Mesothelial cell of epicardium (in vitro differentiated cells): ENCODE data around the gene POU2AF2. TPM values are rescaled to one million over a fixed set of nuclear protein-coding genes. Genes with fewer than 3 reads are reported as not detected.
"Not testable (repeated sequence)": the region's sequence is repeated elsewhere in the genome, so short reads cannot be mapped to it uniquely, and the experiment has no call there.

ENCODE experiments used
- DNase-seq, 2 experiments: peaks; one replicate each; pipeline ENCODE4 v3.0.0; 2021; ENCODE audit warnings: low spot score in 2 of 2; ENCODE audit not compliant: unreplicated experiment in 2 of 2
- H3K27ac Mint-ChIP-seq: 2 replicates; pipeline ENCODE4 v1.8.0; 2021; ENCODE audit warnings: mixed read lengths
- H3K27me3 Mint-ChIP-seq: 2 replicates; pipeline ENCODE4 v1.8.0; 2021; ENCODE audit warnings: low read depth, mixed read lengths
- H3K36me3 Mint-ChIP-seq: 2 replicates; pipeline ENCODE4 v1.8.0; 2021; ENCODE audit warnings: mixed read lengths
- H3K4me1 Mint-ChIP-seq: 2 replicates; pipeline ENCODE4 v1.8.0; 2021; ENCODE audit warnings: mixed read lengths
- H3K4me3 Mint-ChIP-seq: 2 replicates; pipeline ENCODE4 v1.8.0; 2021; ENCODE audit warnings: mild to moderate bottlenecking, moderate library complexity, mixed read lengths
- H3K9me3 Mint-ChIP-seq: 2 replicates; pipeline ENCODE4 v1.8.0; 2021; ENCODE audit warnings: mixed read lengths
- CTCF ChIP-seq: fragments of 200-600 bp; sonication (generic); IDR thresholded peaks from one replicate; pipeline ENCODE4 v1.5.0; 2021; ENCODE audit warnings: antibody characterized with exemption; ENCODE audit not compliant: unreplicated experiment
- total RNA-seq: library from RNA; stranded (reverse); gene quantifications from 3 replicates; pipeline ENCODE4 v1.2.1, GENCODE V29; 2021

Gene POU2AF2
- total RNA-seq, 1 donor from 2014 or later, result not detected

DNA sequence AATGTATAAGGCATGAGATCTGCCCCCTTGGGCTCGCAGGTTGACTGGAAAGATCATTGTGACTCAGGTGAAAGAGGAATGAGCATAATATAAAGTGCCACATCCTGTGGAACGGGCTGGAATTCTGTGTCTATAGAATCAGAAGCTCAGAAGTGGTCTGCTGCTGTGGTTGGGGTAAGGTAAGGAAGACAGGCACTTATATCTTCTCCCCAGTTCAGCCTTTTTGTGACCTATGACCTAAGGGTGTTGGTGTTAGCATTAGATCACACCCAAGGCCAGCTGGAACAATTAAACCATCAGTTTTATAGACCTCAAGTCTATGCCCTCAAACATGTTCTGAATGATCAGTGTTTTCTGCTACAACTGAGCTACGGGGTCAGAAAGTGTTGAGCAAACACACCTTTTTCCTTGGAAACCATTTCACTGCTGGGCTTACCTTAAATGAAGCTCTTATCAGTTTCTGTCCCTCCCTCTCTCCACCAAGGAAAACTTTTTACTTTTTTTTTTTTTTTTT, 37.1 kb downstream of the POU2AF2 start:
- Mint-ChIP-seq H3K27ac (no peak overlapping the region), H3K9me3 (no peaks in the 10 kb centered on the region), H3K36me3 (no peaks in the 10 kb centered on the region), H3K4me3 (no peak overlapping the region), H3K4me1 (peaks cover 18% of the 10 kb centered on the region), H3K27me3 (peaks cover 37% of the 10 kb centered on the region)
- no peak for DNase-seq
- TF ChIP-seq CTCF, result no peak

GRCh38 chr11:111283945-111284481, 38.5 kb downstream of the POU2AF2 start:
- Mint-ChIP-seq H3K9me3 (no peaks in the 10 kb centered on the region), H3K36me3 (no peaks in the 10 kb centered on the region), H3K27ac (no peak overlapping the region), H3K27me3 (peaks cover 23% of the 10 kb centered on the region), H3K4me3 (no peak overlapping the region), H3K4me1 (peaks cover 18% of the 10 kb centered on the region)
- no peak for TF ChIP-seq CTCF
- no peak for DNase-seq

DNA sequence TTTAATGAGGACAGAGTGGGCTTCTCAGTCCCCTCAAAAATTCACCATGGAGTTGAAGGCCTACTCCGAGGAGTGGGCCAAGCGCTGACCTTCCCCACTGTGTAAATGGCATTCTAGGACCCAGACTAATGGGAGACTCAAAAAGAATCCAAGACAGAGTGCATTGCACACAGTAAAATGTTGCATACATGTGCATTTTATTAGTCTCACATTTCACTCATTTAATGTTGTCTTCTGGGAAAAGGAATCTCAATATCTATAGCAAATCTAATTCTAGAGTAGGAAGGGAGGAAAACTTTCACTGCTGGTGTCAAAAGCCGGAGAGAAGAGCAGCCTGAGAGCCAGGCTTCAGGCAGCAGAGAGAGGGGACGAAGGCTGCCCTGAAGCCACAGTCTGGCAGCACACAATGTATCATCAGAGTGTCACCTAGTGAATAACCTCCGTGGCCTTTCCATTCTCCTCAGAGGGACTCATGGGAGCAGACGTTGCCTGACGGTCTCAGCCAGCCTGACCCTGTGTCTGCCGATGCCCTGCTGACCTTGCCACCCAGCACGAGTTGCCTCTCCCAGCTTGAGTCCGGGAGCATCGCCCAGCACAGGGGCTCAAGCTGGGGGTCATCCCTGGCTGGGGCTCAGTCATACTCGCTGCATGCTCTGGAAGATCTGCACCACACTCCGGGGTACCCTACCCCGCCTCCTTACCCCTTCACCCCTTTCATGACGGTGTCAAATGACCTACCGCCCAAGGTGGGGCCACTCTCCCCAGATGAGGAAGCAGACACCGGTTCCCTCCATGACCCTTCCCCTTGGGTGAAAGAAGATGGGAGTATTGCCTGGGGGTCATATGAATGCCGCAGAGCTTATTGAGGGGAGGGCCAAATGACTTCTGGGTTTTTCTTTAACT, 39.9 kb downstream of the POU2AF2 start:
- DNase-seq, result no peak
- H3K4me3 Mint-ChIP-seq, result no peak overlapping the region
- peaks cover 18% of the 10 kb centered on the region for H3K4me1 Mint-ChIP-seq
- no peak for TF ChIP-seq CTCF
- H3K27ac Mint-ChIP-seq, result no peak overlapping the region
- no peaks in the 10 kb centered on the region for H3K36me3 Mint-ChIP-seq
- H3K27me3 Mint-ChIP-seq, result peaks cover 15% of the 10 kb centered on the region
- no peaks in the 10 kb centered on the region for H3K9me3 Mint-ChIP-seq

- TF ChIP-seq CTCF, result no peak
- no peaks in the 10 kb centered on the region for H3K36me3 Mint-ChIP-seq
- no peak overlapping the region for H3K4me3 Mint-ChIP-seq
- no peak for DNase-seq
- H3K27me3 Mint-ChIP-seq, result peaks cover 15% of the 10 kb centered on the region
- H3K27ac Mint-ChIP-seq, result no peak overlapping the region
- H3K9me3 Mint-ChIP-seq, result no peaks in the 10 kb centered on the region
- no peaks in the 10 kb centered on the region for H3K4me1 Mint-ChIP-seq
Observed at GRCh38 chr11:111291764-111292163, 46.2 kb downstream of the POU2AF2 start.

GRCh38 chr11:111292408-111292807, 46.9 kb downstream of the POU2AF2 start:
- H3K4me1 Mint-ChIP-seq, H3K9me3 Mint-ChIP-seq: not testable (repeated sequence)

DNA sequence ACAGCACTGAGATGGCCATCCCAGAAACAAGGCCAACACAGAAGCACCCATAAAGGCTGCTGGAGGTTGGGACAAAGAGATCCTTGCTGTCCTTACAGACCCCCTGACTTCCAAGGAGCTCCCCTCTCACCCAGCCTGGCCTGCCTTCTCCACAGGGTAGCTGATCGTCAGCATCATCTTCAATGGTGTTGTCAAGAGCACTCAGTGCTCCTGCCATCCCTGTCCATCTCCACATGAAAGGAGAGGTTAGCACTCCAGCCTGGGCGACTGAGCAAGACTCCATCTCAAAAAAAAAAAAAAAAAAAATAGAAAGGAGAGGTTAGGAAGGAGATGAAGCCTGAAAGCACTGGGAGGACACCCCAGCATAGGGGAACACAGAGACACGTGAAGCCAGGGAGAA, 50.7 kb downstream of the POU2AF2 start:
- Mint-ChIP-seq H3K4me1 (peaks cover 15% of the 10 kb centered on the region), H3K27ac (no peak overlapping the region), H3K4me3 (no peak overlapping the region), H3K9me3 (no peaks in the 10 kb centered on the region), H3K27me3 (peaks cover 40% of the 10 kb centered on the region), H3K36me3 (peaks cover 2% of the 10 kb centered on the region)
- no peak for DNase-seq
- TF ChIP-seq CTCF, result no peak

More at GRCh38 chr11:111292408-111292807, 46.9 kb downstream of the POU2AF2 start:
- not testable (repeated sequence) for H3K27ac Mint-ChIP-seq, DNase-seq, H3K36me3 Mint-ChIP-seq, H3K4me3 Mint-ChIP-seq
- H3K27me3 Mint-ChIP-seq, result peaks cover 22% of the 10 kb centered on the region
